GM21381 (cell line): ENCODE data around the gene RBFOX2.
"Not testable (repeated sequence)": the region's sequence is repeated elsewhere in the genome, so short reads cannot be mapped to it uniquely, and the experiment has no call there.

ENCODE experiments used
- ATAC-seq: cut with Tn5 transposase; IDR thresholded peaks from one replicate; pipeline ENCODE4 v1.9.1; 2021; ENCODE audit warnings: mild to moderate bottlenecking, moderate library complexity; ENCODE audit not compliant: unreplicated experiment

Gene RBFOX2

DNA sequence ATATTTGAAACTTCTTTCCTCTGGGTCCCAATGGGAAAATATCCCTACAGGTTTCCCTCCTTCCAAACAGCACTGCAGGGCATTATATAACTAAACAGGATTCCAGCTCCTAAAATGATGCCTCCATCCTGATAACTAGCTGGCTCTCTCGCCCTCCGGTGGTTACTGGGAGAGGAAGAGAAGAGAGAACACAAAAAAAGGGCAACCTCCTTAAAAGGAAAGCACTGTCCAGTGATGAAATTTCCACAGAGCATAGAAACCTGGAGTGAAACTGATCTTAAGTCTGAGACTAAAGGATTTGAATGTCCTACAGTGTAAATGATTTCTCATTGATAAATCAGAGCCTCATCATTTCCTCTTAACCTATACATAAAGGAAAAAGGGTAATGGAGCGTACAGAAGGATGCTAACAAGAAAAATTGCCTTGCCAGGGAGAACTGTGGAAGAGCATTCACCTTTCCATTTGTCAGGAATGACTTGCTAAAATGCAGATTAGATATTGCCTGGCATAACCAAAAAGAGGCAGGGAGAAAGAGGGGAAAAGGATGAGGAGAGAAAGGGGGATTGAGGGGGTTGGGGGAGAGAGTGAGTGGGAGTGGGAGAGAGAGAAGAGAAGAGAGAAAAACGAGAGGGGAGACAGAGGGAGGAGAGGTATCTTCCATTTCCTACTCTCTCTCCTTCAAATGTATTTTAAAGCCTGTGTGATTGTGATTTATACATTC lies 189.6 kb downstream of the RBFOX2 start:
- no peak for ATAC-seq

DNA sequence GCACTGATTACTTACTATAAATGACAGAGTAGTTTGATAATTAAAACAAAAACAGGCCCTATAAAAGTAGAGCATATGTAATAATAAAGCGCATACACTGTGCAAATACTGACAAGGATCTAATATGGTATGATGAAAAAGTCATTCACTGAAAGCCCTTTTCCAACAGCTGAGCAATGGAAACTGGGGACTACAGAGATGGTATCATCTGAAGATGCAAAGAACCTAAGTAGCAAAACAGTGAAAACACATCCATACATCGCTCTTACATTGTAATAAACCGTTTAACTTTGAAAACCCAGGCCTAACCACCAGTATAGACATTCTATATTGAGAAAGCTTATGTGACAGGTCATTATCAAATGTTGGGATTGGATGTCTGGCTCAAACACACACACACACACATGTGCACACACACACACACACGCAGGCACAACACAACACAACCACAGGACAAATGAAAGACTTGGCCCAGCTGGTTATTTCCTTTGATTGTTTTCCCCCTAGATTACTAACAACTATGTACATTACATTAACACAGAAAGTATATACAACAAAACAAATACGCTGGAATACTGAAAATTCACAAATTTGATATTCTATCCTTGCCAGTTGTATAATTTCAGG lies 191.4 kb downstream of the RBFOX2 start:
- ATAC-seq, result no peak

DNA sequence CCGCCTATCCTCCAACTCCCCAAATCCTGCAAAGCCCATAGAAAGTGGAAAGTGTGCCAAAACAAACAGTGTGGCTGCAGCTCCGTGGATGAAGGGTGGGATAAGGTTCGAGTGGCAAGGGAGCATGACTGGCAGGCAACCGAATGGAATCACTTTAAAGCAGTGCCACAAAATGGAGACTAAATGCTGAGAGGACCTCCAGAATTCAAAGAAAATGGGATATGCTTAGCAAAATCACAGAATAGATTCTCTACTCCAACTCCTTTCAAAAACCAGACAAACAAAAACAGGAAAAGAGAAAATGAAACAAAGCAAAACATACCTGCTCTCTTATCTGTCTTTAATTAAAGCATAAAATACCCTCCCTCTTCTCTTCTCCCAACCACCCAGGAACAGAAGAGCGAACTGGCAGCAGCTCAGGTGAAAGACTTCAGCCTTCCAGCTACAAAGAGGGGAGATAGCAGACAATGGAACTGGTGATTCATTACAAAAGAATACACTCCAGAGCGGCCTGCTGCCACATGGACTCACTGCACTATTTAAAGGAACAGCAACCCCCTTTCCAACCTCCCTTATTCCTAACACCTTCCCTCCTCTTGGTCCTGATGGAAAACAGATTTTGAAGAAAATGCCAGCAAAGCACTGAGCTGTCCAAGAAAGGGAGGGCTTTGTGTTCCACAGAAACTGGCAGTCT lies 192.5 kb downstream of the RBFOX2 start:
- no peak for ATAC-seq

DNA sequence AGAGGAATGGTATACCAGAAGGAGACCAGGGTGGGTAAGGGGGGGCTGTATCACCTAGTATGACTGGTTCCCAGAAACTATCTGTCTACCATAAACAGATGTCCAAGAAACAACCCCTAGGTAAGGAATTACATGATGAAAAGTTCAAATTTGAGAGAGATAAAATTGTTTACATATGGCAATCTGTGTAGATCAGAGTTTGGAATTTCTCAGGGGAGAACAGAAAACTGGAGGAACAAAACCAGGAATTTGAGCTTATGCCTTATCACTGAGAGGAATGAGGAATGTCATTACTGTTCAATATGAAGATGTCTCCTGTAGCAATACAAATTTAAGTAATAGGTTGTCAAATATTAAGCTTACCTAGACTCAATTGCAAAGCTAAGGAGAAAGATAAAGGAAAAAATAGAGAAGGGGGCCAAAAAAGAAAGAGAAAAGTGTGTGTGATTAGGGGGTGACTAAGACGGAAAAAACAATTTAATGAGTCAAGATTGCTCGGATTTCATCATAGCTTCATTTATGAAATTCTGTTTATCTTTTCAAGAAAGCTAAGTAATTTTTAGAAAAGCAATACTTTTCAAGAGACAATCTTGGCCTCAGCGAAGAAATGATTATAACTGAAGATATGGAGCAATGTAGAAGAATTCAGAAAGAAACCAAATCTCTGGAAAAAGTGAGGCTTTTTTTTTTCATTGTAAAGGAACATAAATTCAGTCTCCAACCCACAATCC lies 193.2 kb downstream of the RBFOX2 start:
- ATAC-seq, result no peak

GRCh38 chr22:35834061-35834460 lies 194.6 kb downstream of the RBFOX2 start:
- ATAC-seq, result no peak

- ATAC-seq, result no peak
These were observed 198.3 kb downstream of the RBFOX2 start for GRCh38 chr22:35830305-35830704.

- ATAC-seq, result no peak
These were observed 204.4 kb downstream of the RBFOX2 start for GRCh38 chr22:35824256-35824655.

DNA sequence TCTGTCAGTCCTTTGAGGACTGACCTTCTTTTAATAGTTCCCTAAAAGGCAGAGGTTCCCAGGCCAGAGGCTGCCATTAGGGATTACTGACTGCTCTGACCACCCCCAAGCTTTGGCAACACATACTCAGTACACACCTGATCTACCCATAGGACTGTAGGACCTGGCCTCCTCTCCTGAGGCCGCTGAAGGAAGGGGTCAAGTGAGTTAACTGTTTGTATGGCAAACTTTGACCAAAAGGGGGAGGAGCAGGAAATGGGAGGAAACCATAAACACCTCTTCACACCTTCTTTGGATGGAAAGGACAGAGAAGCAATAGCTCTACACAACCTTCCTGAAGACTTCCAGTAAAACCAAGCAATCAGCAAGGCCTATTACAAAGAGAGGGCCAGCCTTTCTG lies 207.0 kb downstream of the RBFOX2 start:
- no peak for ATAC-seq

DNA sequence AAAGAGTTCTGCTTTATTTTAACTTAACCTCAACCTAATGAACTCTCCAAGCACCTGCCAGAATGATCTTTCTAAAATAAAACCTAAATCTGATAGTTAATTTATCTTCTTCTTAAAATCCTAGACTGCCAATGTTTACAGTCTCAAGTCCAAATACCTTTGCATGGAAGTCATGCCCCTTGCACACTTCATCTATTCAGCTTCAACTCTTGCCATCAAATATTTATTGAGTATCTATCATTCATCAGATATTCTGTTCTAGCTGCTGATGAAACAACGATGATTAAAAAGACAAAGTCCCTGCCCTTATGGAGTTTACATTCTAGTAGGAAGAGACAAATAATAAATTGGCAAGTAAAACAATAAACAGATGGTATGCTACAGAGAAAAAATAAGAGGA lies 209.2 kb downstream of the RBFOX2 start:
- no peak for ATAC-seq

DNA sequence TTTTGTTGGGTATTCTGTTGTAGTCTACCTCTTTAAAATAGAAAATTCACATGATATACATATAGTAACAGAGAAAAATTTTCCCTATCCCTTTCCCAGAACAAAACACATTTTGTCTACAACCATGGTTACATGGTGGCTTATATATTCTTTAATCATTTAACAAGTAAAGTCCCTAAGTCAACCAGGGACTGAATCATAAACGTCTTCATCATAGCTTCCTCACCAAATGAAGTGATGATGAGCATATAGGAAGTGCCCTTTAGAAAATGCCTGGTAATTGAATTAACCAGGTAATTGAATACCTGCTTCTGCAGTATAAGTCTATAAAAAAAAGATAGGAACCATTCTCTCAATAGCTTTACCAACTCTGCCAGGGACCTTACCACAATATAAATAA lies 209.7 kb downstream of the RBFOX2 start:
- no peak for ATAC-seq

GRCh38 chr22:35812600-35812999 lies 216.0 kb downstream of the RBFOX2 start:
- no peak for ATAC-seq

DNA sequence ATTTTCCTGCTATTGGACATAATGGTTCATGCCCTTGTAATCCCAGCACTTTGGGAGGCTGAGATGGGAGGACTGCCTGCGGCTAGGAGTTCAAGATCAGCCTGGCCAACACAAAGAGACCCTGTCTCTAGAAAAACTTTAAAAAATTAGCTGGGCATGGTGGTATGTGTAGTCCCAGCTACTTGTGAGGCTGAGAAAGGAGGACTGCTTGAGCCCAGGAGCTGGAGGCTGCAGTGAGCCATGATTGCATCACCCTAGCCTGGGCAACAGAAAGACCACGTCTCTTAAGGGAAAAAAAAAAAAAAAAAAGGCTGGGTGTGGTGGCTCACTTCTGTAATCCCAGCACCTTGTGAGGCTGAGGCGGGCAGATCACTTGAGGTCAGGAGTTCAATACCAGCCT lies 217.0 kb downstream of the RBFOX2 start:
- no peak for ATAC-seq

DNA sequence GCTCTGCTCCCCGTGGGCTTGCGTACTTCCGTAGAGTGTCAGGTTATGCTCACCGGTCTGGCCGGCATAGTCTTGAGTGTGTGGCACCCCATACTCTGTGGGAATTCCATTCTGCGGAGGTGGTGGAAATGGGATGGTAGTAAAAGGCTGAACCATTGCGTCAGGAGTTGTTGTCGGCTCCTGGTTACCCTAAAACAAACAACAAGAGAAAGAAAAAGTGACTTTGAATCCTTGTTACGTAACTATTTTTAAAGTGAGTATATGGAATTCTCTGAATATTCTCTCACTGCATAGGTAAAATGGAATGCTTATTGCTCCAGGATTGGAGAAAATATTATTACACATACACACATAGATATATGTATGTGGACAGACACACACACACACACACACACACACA lies 218.8 kb downstream of the RBFOX2 start:
- no peak for ATAC-seq

DNA sequence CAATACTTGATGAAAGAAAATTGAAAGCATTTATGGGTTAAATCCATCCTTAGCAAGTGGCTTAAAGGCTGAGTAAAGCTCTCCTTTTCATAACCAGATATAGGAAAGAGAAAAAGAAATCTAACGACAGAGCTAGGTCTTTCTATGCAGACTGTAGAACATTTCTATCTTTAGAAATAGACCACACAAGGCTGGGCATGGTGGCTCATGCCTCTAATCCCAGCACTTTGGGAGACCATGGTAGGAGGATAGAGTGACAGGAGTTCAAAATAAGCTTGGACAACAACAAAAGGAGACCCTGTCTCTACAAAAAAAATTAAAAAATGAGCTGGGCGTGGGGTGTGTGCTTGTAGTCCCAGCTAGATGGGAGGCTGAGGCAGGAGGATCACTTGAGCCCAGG lies 220.2 kb downstream of the RBFOX2 start:
- ATAC-seq, result no peak

GRCh38 chr22:35806668-35807067 lies 222.0 kb downstream of the RBFOX2 start:
- ATAC-seq, result not testable (repeated sequence)

DNA sequence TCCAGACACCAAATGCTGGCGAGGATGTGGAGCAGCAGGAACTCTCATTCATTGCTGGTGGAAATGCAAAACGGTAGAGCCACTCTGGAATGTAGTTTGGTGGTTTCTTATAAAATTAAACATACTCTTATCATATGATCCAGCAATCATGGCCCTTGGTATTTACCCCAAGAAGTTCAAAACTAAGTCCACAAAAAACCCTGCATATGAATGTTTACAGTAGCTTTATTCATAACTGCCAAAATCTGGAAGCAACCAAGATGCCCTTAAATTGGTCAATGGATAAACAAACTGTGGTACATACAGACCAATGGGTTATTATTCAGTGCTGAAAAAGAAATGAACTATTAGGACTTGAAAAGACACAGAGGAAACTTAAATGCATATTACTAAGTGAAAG lies 223.2 kb downstream of the RBFOX2 start:
- ATAC-seq, result no peak

- no peak for ATAC-seq
These were observed 224.2 kb downstream of the RBFOX2 start for GRCh38 chr22:35804421-35804820.

DNA sequence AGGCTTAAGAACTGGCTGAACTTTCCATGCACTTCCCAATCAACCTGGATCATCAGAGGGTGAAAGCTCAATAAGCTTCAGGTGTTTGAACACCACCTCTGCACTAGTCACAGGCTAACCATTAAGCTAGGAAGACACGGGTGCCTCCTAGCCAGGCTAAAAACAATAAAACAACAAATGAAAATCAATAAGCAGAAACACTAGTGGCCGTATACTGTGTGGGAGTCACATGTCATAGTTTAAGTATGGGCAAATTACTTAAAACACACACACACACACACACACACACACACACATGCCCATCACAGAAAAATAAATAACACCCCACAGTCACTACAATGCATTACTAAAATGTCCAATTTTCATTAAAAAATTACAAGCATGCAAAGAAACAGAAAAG lies 225.7 kb downstream of the RBFOX2 start:
- no peak for ATAC-seq

DNA sequence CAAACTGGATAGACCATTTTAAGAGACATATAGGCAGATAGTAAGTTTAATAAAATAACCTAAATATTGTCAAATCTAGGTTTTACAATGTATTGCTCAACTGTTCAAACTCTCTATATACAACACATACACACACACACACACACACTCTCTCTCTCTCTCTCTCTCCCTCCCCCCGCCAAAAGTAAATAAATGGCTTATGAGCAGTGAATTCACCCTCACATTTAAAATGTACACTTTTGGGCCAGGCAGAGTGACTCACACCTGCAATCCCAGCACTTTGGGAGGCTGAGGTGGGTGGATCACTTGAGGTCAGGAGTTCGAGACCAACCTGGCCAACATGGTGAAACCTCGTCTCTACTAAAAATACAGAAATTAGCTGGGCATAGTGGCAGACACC lies 227.3 kb downstream of the RBFOX2 start:
- ATAC-seq, result not testable (repeated sequence)

DNA sequence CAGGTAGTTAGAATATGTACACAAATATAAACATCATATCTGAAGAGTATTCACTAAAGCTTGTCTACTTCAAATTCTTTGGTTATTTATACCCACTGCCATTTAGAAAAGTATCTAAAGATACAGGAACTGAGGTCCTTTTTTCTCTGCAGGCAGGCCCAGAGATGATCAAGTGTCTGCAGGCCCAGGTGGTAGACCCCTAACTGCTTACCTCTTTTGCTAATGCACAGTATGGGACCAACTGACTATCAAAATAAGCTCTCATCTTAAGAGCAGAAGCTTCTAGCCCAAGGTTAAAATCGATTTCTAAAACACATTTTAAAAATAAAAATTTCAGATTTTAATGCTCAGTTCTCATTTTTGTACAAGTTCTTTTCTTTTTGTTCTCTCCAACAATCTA lies 229.5 kb downstream of the RBFOX2 start:
- no peak for ATAC-seq

GRCh38 chr22:35797411-35797810 lies 231.2 kb downstream of the RBFOX2 start:
- ATAC-seq, result no peak

DNA sequence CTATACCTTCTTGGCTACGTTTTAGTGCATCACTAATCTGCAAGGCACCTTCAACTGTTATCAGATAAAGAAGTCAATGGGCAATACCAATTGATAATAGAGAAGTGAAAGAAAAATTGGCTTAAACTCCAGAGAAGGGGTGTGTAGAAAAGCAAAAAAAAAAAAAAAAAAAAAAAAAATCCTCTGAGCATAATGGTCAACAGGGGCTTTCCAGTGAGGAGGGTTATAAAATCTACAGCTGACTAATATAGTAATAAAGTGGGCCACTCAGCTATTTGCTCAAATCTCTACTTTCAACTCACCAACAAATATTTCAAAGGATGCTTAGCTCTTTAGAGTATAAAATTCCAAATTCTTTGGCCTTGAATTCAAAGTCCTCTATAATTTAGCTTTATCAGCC lies 233.1 kb downstream of the RBFOX2 start:
- no peak for ATAC-seq
